H9 (cell line): Measurements from ENCODE around the gene SDK1. TPM values are rescaled to one million over a fixed set of nuclear protein-coding genes. Genes with fewer than 3 reads are reported as not detected.

ENCODE experiments used
- DNase-seq: peaks from one replicate; pipeline ENCODE4 v3.0.0-alpha.2; 2017
- H2AFZ ChIP-seq: one replicate; pipeline ENCODE4 v1.6.1; 2013; ENCODE audit warnings: mild to moderate bottlenecking, low read length, control low read depth, moderate library complexity
- H2AK5ac ChIP-seq: 2 replicates; pipeline ENCODE4 v1.6.1; 2013; ENCODE audit warnings: low read length, control low read depth, mixed read lengths; ENCODE audit not compliant: insufficient read length
- H2BK120ac ChIP-seq: one replicate; pipeline ENCODE4 v1.6.1; 2013; ENCODE audit warnings: low read depth, mild to moderate bottlenecking, low read length, control low read depth, inconsistent platforms; ENCODE audit not compliant: poor library complexity, severe bottlenecking
- H2BK12ac ChIP-seq: 2 replicates; pipeline ENCODE4 v1.6.1; 2013; ENCODE audit warnings: low read length, control low read depth, mixed read lengths, low read depth; ENCODE audit not compliant: insufficient read length
- H2BK15ac ChIP-seq: 2 replicates; pipeline ENCODE4 v1.6.1; 2013; ENCODE audit warnings: low read depth, low read length, control low read depth
- H2BK20ac ChIP-seq: one replicate; pipeline ENCODE4 v1.6.1; 2013; ENCODE audit warnings: low read depth, mild to moderate bottlenecking, low read length, control low read depth, inconsistent platforms; ENCODE audit not compliant: poor library complexity, severe bottlenecking
- H2BK5ac ChIP-seq: 2 replicates; pipeline ENCODE4 v1.6.1; 2013; ENCODE audit warnings: low read length, control low read depth, mixed read lengths; ENCODE audit not compliant: insufficient read length
- H3K14ac ChIP-seq: 2 replicates; pipeline ENCODE4 v1.6.1; 2013; ENCODE audit warnings: low read length, control low read depth; ENCODE audit not compliant: insufficient read depth
- H3K18ac ChIP-seq: 2 replicates; pipeline ENCODE4 v1.6.1; 2013; ENCODE audit warnings: low read depth, mild to moderate bottlenecking, mixed read lengths, low read length, control low read depth; ENCODE audit not compliant: insufficient read length
- H3K23ac ChIP-seq: 2 replicates; pipeline ENCODE4 v1.6.1; 2013; ENCODE audit warnings: low read length, control low read depth, mixed read lengths, low read depth; ENCODE audit not compliant: insufficient read length
- H3K23me2 ChIP-seq: 2 replicates; pipeline ENCODE4 v1.6.1; 2013; ENCODE audit warnings: low read depth, mild to moderate bottlenecking, mixed read lengths, low read length, control low read depth; ENCODE audit not compliant: insufficient read length, poor library complexity, severe bottlenecking
- H3K27ac ChIP-seq: 2 replicates; pipeline ENCODE4 v1.5.1; 2013; ENCODE audit warnings: low read length, control low read depth, mixed read lengths, low read depth; ENCODE audit not compliant: insufficient read length
- H3K27me3 ChIP-seq: 2 replicates; pipeline ENCODE4 v1.6.1; 2013; ENCODE audit warnings: low read length, control low read depth, inconsistent platforms; ENCODE audit not compliant: insufficient read depth
- H3K4ac ChIP-seq: 2 replicates; pipeline ENCODE4 v1.6.1; 2013; ENCODE audit warnings: low read depth, mild to moderate bottlenecking, control low read depth, inconsistent platforms, low read length, moderate library complexity
- H3K4me1 ChIP-seq: 2 replicates; pipeline ENCODE4 v1.6.1; 2013; ENCODE audit warnings: low read length, control low read depth, inconsistent platforms; ENCODE audit not compliant: insufficient read depth
- H3K4me2 ChIP-seq: 2 replicates; pipeline ENCODE4 v1.6.1; 2013; ENCODE audit warnings: low read length, control low read depth, mixed read lengths; ENCODE audit not compliant: insufficient read length, insufficient read depth
- H3K56ac ChIP-seq: 2 replicates; pipeline ENCODE4 v1.6.1; 2013; ENCODE audit warnings: low read depth, mild to moderate bottlenecking, mixed read lengths, low read length, control low read depth; ENCODE audit not compliant: insufficient read length
- H3K79me1 ChIP-seq: 2 replicates; pipeline ENCODE4 v1.6.1; 2013; ENCODE audit warnings: low read depth, mild to moderate bottlenecking, moderate library complexity, low read length, control low read depth, inconsistent platforms; ENCODE audit not compliant: insufficient read depth, poor library complexity, severe bottlenecking
- H3K79me2 ChIP-seq: 2 replicates; pipeline ENCODE4 v1.6.1; 2013; ENCODE audit warnings: low read length, control low read depth, inconsistent platforms; ENCODE audit not compliant: insufficient read depth
- H3K9ac ChIP-seq: 2 replicates; pipeline ENCODE4 v1.6.1; 2013; ENCODE audit warnings: low read length, control low read depth, mixed read lengths; ENCODE audit not compliant: insufficient read length; ENCODE audit errors: extremely low read depth
- H3K9me3 ChIP-seq: one replicate; pipeline ENCODE4 v1.6.1; 2013; ENCODE audit warnings: low read depth, low read length, inconsistent platforms; ENCODE audit not compliant: control insufficient read depth
- H3T11ph ChIP-seq: one replicate; pipeline ENCODE4 v1.6.1; 2013; ENCODE audit warnings: mild to moderate bottlenecking, low read length, control low read depth, inconsistent platforms
- H4K20me1 ChIP-seq: one replicate; pipeline ENCODE4 v1.6.1; 2013; ENCODE audit not compliant: control insufficient read depth, insufficient read length, insufficient read depth
- H4K5ac ChIP-seq: 2 replicates; pipeline ENCODE4 v1.6.1; 2013; ENCODE audit warnings: low read depth, mild to moderate bottlenecking, mixed read lengths, low read length, control low read depth; ENCODE audit not compliant: insufficient read length
- H4K8ac ChIP-seq: replicated peaks from 2 replicates; pipeline ENCODE4 v1.6.1; 2013; ENCODE audit warnings: low read length, control low read depth, mixed read lengths, low read depth; ENCODE audit not compliant: insufficient read length
- H4K91ac ChIP-seq: 2 replicates; pipeline ENCODE4 v1.6.1; 2013; ENCODE audit warnings: low read depth, mild to moderate bottlenecking, moderate library complexity, mixed read lengths, low read length, control low read depth; ENCODE audit not compliant: insufficient read length
- H3K27ac Mint-ChIP-seq, 3 experiments: 2 replicates in 2 of 3; 3 replicates in 1 of 3; pipeline ENCODE4 v1.8.0; 2020 to 2021; ENCODE audit warnings: mixed read lengths in 3 of 3, mild to moderate bottlenecking in 1 of 3, moderate library complexity in 1 of 3
- H3K27me3 Mint-ChIP-seq: 2 replicates; pipeline ENCODE4 v1.8.0; 2021; ENCODE audit warnings: low read depth, mild to moderate bottlenecking, moderate library complexity, mixed read lengths
- H3K36me3 Mint-ChIP-seq, 3 experiments: 2 replicates in 2 of 3; 3 replicates in 1 of 3; pipeline ENCODE4 v1.8.0; 2020 to 2021; ENCODE audit warnings: low read depth in 3 of 3, mixed read lengths in 3 of 3; ENCODE audit not compliant: insufficient read depth in 1 of 3
- H3K4me1 Mint-ChIP-seq, 2 experiments: 2 replicates each; pipeline ENCODE4 v1.8.0; 2020; ENCODE audit warnings: mixed read lengths in 2 of 2
- H3K4me3 Mint-ChIP-seq, 2 experiments: 2 replicates in 1 of 2; 3 replicates in 1 of 2; pipeline ENCODE4 v1.8.0; 2020 to 2021; ENCODE audit warnings: mild to moderate bottlenecking in 2 of 2, mixed read lengths in 2 of 2, moderate library complexity in 1 of 2
- H3K9me3 Mint-ChIP-seq, 2 experiments: 2 replicates in 1 of 2; 3 replicates in 1 of 2; pipeline ENCODE4 v1.8.0; 2020; ENCODE audit warnings: mild to moderate bottlenecking in 2 of 2, mixed read lengths in 2 of 2, moderate library complexity in 1 of 2
- WGBS: extraction: QIAGEN DNeasy Blood & Tissue Kit; methylation state at CpG from one replicate; pipeline ENCODE4 v1.1.7; 2013; ENCODE audit warnings: missing lambda C conversion rate, low lambda C conversion rate, mixed read lengths; ENCODE audit not compliant: insufficient read length; ENCODE audit errors: extremely low coverage; 5-methylcytosine and 5-hydroxymethylcytosine counted together
- total RNA-seq: library from RNA; stranded (reverse); gene quantifications from 2 replicates; pipeline ENCODE4 v1.2.1, GENCODE V29; 2021
- TF ChIP-seq, protein P1 (sequence below): fragments of 200-600 bp; sonication (generic); conservative IDR thresholded peaks from 3 replicates; pipeline ENCODE4 v1.8.0; 2021; ENCODE audit warnings: antibody characterized with exemption, mild to moderate bottlenecking

The SDK1 gene
- total RNA-seq, 1 experiment from 2014 or later: 8.7 TPM

DNA sequence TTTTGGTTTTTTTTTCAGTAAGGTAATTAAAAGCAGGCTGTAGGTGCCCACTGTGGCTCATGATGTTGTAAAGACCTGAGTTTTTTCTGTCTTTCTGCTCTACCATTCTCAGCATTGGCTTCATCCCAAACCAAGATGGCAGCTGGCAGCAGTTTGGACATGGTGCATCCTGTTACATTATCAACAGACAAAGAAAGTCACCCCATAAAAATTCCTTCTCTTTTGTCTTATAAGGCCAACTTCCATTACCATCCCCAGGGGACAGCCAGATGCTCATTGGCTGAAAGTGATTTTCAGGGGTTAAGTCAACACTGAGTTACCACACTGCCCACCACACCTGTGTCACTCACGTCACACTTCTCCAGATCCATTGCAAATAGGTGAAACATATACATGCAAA, 558.4 kb downstream of the SDK1 start:
- Histone ChIP-seq H4K8ac (no peak overlapping the region), H3K27ac (no peak overlapping the region), H3K18ac (no peak overlapping the region), H2BK20ac (no peak overlapping the region), H2BK12ac (no peak overlapping the region), H3K23me2 (no peaks in the 10 kb centered on the region), H3K4me1 (peaks cover 5% of the 10 kb centered on the region; the same call in 1 of the 2 replicates), H3K56ac (no peak overlapping the region), H4K5ac (no peak overlapping the region), H3K23ac (no peak overlapping the region), H3K9ac (no peak overlapping the region), H3K79me1 (no peaks in the 10 kb centered on the region), H4K91ac (no peak overlapping the region), H2BK120ac (no peak overlapping the region), H2BK5ac (no peak overlapping the region), H3K9me3 (no peaks in the 10 kb centered on the region), H3K14ac (no peak overlapping the region), H3T11ph (no peak overlapping the region), H2AFZ (no peak overlapping the region), H3K27me3 (no peaks in the 10 kb centered on the region), H3K4ac (no peak overlapping the region), H2BK15ac (no peak overlapping the region), H2AK5ac (no peak overlapping the region), H3K79me2 (no peaks in the 10 kb centered on the region), H4K20me1 (no peaks in the 10 kb centered on the region), H3K4me2 (no peak overlapping the region)
- WGBS: no CpG with 5 or more reads among the region's 1 CpG
- Mint-ChIP-seq H3K27ac (no peak overlapping the region), H3K36me3 (no peaks in the 10 kb centered on the region), H3K9me3 (no peaks in the 10 kb centered on the region; a peak in 1 of 5 replicates), H3K4me1 (peaks cover 13 to 20% of the 10 kb centered on the region in 2 experiments), H3K27me3 (no peaks in the 10 kb centered on the region), H3K4me3 (no peak overlapping the region)
- no peak for DNase-seq
- TF ChIP-seq, protein P1, sequence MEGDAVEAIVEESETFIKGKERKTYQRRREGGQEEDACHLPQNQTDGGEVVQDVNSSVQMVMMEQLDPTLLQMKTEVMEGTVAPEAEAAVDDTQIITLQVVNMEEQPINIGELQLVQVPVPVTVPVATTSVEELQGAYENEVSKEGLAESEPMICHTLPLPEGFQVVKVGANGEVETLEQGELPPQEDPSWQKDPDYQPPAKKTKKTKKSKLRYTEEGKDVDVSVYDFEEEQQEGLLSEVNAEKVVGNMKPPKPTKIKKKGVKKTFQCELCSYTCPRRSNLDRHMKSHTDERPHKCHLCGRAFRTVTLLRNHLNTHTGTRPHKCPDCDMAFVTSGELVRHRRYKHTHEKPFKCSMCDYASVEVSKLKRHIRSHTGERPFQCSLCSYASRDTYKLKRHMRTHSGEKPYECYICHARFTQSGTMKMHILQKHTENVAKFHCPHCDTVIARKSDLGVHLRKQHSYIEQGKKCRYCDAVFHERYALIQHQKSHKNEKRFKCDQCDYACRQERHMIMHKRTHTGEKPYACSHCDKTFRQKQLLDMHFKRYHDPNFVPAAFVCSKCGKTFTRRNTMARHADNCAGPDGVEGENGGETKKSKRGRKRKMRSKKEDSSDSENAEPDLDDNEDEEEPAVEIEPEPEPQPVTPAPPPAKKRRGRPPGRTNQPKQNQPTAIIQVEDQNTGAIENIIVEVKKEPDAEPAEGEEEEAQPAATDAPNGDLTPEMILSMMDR: no peak
